ENCODE measurements around the gene ZPR1.
A peak's percentile ranks its signal among the peaks of the same experiment; 100 is the strongest.

ZPR1 gene

DNA sequence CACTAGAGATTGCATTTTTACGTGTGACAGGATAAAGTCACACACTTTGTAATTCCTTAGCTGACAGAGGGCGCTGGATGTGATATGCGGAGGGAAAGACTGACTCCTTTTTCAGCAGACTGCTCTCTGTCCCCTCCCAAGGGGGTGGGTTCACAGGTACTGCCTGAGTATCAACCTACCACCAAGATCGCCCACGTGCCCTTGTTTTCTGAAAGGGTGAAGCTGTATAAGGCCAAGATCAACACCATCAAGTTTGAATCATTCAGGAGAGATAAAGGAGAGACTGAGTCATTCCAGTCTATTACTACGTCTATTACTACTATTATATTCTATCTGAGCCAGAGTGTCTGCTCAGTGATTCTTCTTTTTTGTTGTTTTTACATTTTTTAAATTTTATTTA, 45.7 kb downstream of the ZPR1 start:
- peak; percentile 33 for DNase-seq

DNA sequence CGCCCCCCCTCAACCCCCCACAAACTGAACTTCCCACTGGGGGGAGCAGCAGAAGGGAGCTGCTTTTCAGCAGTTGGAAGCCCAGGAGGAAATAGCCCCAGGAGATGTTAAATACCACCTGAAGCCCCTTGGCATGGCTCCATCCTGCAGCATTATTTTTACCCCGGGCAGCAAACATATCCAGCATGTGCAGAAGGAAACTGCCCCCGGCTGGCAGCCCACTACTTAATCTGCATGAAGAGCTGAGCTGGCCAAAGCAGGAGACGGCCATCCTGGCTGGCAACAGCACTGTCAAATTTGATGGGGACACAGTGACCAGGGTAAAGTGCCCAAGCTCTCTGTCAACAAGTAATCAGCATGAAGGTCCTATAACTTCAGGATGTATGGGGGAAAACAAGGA, 47.1 kb downstream of the ZPR1 start:
- DNase-seq: no peak

- DNase-seq: no peak
Measured at GRCh38 chr11:116738975-116739374, 48.8 kb downstream of the ZPR1 start.

DNA sequence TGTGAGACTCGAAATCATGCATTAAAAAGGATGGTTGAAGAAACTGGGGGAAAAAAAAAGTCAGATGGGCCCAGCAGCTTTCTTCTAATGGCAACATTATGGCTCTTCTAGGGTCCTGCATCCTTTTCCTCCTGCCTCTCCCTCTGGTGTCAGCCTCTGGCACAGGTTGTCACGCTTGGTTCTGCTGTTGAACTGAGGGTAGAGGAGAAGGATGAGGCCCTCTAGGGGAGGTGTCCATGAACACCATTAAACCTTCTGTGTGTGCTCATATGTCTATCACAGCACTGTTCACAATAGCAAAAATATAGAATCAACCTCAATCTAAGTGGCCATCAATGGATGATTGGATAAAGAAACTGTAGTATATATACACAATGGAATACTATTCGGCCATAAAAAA, 51.1 kb downstream of the ZPR1 start:
- DNase-seq: peak; percentile 15

DNA sequence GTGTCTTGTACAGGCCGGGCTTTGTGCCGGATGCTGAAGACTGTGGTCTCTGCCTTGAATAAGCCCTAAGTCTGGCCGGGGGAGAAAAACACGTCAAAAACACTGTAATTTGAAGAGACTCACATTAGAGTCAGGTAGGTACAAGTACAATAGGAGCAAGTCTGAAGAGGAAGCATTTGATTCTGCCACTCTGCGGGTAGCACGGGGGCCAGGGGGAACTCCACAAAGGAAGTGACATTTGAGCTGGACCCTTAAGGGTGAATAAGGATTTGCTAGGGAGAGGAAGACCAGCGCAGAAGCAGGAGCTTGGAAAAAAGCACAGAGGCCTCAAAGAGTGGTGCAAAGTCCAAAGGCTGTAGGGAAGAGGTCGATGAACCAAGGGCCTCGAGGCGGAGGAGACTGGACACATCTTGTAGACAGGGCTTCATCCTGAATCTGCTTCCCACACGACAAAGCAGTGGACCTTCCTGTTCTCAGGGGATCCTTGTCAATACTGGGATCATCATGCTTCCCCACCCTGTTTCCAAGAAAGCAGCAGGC, 53.8 kb downstream of the ZPR1 start:
- no peak for DNase-seq

DNA sequence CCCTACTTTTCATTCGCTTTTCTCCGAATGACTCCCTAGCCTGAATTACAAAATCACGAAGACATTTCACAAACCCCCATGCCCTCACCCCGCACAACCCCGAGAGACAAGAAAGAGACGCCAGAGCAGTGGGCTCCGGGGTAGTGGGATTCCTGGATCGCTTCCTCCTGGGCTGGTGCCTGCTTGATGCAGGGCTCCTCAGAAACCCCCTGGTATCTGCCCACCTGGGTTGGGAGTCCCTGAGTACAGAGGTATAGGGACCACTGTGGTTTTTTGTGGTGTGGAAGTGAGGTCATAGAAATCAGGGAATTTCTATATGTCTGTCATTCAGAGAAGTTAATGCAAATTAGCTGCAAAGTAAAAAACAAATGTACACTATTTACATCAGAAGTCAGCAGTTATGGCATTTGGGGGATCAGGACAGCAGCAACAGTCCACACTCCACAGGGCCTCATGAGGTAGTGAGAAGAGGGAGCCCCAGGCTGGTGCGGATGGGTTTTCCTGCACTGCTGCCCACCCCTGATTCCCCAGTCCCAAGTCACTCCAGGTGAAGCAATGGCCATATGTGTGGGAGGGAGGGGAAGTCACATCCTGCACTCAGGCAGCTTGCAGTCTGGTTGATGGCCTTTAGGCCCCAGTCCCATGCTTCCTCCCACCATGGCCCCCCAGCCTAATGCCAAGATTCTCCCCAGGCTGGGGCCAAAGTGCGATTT, 54.6 kb downstream of the ZPR1 start:
- DNase-seq: no peak

DNA sequence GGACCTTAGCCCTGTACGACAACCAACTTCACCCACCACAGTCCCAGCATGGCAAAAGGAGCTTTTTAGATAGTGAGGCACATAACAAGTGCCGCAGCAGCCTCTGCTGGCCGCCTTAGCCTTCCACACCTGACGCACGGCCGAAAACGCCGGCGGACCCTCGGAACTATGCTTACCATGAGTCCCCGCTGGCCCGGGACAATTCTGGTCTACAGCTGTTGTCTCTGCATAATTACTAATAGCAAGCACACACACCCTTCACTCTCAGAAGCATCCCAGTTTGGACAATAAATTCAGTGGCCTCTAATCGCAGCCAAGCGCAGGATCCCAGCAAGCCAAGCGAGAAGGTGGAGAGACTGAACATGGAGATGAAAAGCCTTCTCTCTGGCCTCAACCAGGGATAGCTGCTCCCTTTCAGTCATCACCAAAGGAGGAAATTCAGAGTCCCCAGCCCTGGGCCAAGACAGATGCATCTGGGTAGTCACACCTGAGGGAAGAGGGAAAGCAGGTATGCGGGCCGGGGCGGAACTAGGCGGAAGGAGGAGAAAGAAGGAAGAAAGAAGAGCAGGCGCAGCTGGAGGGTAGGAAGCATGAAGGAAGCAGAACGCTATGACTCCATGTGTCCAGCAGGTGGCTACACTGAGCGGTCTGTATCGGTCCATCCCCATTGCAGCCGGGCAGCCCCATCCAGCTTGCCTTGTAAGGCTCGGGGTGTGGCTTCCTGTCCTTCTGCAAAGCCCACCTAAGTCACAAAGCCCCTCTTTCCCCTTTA, 55.4 kb downstream of the ZPR1 start:
- DNase-seq: peak; percentile 56

- no peak for DNase-seq
Measured at GRCh38 chr11:116731821-116732220, 56.0 kb downstream of the ZPR1 start.

- peak; percentile 60 for DNase-seq
Measured at GRCh38 chr11:116731097-116731761, 56.6 kb downstream of the ZPR1 start.

- DNase-seq: no peak
Measured at GRCh38 chr11:116730601-116731000, 57.2 kb downstream of the ZPR1 start.

- DNase-seq: no peak
Measured at GRCh38 chr11:116730241-116730561, 57.6 kb downstream of the ZPR1 start.

DNA sequence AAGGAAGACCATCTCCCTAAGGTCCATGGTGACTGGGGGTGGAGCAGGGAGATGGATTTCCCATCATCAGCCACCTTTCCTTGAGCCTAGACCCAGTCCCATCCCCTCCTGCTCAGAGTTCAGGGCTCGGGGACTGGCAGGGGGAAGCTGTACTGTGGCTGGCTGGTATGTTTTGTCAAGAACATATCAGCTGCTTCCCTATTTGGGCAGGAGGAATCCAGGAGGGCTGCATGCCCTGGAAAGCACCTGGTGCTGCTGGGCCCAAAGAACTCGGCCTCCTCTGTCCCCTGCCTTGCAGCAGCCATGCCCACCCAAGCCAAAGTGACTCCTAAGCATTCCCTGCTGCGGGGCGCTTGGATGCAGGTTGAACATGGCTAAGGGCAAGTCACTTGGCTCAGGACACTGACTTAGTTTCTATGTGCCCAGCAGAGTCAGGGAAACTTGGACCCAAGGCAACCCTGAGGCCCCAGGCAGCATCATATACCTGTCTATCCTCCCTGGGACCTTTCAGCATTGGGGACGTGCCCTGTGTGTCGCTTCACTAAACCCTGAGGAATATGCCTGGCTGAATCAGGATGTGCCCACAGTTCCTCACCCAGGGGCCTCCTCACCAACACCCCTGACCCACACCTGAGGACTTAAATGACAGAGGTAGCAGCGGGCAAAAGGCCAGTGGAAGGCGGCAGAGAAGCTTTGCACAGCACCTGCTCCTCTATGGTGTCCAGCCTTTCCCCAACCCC, 58.2 kb downstream of the ZPR1 start:
- DNase-seq: no peak

DNA sequence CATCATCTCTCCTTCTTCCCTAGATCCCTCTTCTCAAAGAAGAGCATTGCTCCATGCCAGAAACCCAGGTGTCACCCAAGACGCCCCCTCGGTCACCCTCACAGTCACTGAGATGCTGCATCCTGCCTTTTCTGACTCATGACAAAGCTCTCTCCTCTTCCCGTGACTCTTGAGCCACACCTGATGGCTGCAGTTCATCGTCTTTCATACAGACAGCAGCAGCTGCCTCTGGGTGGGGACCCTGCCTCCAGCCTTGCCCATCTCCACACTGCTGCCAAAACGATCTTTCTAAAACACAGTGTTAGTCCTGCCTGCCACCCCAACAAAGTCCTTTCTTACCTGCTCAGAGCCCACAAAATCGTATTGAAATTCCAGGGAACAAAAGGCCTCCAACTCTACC, 59.8 kb downstream of the ZPR1 start:
- no peak for DNase-seq

DNA sequence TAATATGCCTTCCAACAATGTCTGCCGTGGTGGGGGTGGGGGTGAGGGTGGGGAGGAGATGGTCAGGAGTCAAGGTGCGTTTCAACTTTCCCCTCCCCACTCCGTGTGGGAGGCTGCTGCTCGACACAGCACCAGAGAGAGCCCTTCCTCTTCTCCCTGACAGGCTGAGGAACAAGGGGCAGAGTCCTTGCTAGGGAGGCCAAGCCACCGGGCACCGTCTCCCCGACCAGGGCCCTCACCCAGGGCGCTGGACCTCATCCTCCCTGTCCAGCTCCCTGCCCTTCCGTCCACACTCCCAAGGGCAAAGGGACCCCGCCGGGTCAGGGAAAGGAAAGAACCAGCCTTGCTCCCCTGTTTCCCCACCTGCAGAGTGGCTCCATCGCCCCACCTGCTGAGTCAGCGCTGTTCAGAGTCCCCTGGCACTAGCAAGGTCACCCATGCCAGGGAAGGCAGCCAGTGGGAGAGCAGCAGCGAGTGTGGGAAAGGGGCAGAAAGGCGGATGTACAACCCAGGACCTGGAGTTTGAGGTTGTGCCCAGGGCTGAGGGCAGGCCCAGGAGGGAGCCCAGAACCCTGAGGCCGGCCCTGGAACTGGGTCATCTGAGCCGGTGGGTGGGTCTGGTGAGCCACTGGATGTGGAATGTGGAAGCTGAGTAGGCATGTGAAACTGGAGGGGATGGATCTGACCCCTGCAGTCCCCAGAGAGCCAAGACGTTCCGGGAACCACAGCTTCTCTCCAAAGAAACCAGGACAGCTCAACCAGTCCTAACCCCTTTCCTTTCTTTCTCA, 62.2 kb downstream of the ZPR1 start:
- DNase-seq: peak; percentile 79

DNA sequence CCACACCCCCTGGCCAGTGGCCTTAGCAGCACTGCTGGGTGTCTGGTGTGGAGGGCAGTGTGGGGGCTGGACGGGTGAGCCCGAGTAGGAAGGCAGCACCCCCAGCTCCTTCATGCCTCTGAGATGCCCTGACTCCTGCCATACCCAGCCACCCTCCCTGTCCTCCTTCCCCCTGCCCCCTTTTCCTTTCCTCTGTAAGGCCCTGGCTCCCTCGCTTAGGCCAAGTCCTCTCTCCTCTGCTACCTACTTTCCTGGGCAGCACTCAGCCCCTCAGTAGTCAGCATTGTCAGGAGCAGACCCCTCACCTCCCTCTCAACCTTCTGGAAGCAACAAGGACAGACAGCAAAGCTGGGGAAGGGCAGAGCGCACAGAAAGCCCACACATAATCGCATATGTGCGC, 63.0 kb downstream of the ZPR1 start:
- no peak for DNase-seq

All from fibroblast of skin of back (primary cell).